GM19193 (cell line): ENCODE data around the gene PHACTR4.

Experiments
- POLR2A ChIP-seq: IDR thresholded peaks from 4 replicates; pipeline ENCODE4 v1.6.1; 2011; ENCODE audit not compliant: insufficient read depth, insufficient read length; ENCODE audit errors: extremely low read depth

PHACTR4 gene

DNA sequence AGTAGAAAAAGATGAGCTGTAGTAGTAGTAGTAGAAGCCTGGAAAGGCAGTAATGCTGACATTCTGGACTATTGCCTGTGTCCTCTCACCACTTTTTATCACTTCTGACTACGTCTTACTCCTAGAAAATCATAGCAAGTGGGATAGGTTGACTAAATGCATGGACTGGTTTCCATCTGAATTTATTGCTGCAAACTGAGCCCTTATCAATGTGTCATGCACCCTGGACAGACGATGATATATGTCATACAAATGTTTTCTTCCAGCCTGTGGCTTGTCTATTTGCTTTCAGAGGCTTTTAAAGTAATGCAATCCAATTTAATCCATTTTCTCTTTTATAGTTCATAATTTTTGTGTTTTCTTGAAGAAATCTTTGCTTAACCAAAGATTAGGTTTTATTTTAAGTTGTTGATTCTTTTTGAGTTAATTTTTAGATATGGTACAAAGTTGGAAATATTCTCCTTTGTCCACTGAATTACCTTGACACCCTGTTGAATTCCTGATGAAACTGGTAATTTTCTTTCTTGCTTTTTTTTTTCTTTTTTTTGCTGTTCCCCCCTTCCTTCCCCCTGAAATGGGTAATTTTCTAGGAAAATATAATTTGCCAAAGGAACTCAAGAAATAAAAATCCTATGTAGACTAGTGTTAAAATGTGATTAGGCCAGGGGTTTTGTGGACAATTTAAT is 47.1 kb downstream of the PHACTR4 start:
- no peak for TF ChIP-seq POLR2A

DNA sequence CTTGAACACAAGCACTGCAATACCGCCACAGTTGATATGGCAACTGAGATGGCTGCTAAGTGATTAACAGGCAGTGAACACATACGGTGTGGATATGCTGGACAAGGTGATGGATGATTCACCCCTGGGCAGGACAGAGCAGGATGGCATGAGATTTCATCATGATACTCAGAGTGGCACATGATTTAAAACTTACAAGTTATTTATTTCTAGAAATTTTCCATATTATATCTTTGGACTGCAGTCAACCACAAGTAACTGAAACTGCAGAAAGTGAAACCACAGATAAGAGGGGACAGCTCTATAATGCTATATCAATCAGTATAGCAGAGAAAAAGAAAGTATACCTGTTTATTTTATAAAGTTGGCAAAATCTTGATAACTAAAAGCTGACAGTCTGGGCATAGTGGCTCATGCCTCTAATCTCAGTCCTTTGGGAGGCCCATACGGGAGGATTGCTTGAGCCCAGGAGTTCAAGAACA is 47.9 kb downstream of the PHACTR4 start:
- TF ChIP-seq POLR2A = no peak

DNA sequence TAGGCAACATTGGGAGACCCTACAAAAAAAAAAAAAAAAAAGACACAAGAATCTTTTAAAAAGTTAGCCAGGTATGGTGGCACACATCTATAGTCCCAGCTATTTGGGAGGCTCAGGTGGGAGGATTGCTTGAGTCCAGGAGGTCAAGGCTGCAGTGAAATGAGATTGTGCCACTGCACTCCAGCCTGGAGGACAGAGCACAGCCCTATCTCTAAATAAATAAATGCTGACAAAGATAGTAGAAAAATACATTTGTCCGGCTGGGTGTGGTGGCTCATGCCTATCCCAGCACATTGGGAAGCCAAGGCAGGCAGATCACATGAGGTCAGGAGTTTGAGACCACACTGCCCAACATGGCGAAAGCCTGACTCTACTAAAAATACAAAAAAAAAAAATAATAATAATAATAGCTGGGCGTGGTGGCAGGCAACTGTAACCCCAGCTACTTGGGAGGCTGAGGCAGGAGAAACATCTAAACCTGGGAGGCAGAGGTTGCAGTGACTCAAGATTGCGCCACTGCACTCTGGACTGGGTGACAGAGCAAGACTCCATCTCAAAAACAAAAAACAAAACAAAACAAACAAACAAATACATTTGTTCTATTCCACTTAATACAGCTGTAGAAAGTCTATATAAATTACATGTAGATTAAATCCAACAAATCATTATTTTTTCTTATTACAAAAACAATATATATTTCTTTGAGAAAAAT is 48.5 kb downstream of the PHACTR4 start:
- no peak for TF ChIP-seq POLR2A

DNA sequence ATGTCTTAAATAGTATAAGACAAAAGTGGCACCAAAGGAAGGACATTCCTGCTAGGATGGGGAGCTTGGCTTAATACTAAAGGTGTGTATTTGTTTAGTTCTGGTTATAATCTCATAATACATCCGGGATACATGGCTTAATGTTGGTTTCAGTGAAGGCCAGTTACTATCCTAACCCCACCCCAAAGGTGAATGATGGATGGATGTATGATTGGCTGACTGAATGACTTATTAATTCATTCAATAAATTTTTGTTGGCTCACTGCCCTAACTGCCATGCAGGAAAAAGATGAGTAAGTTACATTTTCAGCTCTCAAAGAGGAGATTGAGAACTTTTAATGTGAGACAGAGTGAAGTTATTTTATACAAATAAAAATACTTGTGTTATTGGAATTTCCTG is 52.2 kb downstream of the PHACTR4 start:
- no peak for TF ChIP-seq POLR2A

DNA sequence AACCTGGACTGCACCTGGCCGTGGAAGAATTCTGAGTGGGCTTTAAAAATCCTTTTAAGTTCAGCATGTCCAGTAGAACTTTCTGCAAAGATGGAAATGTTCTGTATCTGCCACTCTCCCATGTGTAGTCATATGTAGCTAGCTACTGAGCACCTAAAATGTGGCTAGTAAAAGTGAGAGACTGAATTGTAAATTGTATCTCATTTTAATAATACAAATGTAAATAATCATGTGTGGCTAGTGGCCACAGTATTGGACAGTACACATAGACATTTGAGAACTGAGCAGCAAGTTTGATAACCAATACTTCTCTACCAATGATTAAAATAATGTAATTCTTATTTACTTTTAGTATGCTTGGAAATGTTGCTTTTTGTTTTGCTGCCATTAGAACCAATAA is 57.3 kb downstream of the PHACTR4 start:
- TF ChIP-seq POLR2A = no peak

DNA sequence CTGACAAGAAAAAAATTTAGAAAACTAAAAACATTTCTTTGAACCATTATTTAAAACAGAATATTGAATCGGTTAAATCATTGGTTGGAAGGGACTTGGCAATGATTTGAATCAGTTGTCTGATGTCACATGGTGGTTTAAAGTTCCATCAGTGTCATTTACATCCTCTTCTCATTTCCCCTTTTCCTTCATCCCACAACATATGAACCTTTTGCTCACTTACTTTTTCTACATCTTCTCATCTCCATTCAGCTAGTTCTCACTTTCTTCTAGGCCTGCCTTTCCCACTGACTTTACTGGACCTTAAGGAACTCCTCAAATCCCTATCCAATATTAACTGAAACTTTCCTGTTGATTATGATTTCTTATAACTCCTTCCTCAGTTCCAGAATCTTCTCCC is 58.5 kb downstream of the PHACTR4 start:
- TF ChIP-seq POLR2A = no peak

DNA sequence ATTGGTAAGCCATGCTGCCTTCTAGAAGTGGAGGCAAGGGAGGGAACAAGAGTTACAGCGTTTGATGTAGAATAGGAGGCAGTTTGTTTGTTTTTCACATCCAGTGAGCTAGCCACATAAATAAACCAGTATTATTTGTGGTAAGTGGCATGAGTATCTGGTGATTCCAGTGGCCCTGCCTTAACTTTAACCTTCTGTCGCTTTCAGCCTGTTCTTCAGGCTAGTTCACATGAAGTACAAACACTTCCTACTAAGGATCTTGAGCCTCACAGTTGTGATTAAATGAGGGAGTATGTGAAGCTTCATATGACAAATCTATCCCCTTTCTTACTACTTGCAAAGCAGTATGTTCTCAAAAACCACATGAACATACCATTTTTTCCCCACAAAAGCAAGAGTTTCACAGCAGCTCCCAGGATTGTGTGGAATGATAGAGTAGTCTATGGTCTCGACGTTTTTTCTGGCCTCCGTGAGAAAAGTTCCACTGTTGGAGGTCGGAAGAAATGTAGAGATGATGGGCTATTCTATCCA is 59.5 kb downstream of the PHACTR4 start:
- no peak for TF ChIP-seq POLR2A

DNA sequence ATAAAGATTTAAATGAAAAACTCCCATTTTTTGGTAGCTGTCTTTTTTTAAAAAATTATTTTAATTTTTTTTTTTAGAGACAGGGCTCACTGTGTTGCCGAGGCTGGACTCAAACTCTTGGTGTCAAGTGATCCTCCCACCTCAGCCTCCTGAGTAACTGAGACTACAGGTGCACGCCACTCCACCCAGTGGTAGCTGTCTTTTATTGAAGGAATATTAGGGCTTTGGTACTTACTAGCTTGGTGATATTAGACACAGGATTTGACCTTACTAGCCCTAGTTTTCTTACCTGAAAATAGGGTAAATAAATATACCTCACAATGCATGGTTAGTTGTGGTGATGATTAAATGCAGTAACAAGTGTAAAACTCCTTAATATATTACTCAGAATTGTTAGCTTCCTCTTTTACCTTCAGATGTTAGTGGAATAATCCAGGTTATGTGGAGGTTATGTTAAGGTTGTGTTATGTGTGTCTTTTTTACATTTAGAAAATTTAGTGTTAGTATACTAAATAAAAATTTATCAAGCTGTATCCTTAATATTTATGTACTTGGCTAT is 66.8 kb downstream of the PHACTR4 start:
- no peak for TF ChIP-seq POLR2A

DNA sequence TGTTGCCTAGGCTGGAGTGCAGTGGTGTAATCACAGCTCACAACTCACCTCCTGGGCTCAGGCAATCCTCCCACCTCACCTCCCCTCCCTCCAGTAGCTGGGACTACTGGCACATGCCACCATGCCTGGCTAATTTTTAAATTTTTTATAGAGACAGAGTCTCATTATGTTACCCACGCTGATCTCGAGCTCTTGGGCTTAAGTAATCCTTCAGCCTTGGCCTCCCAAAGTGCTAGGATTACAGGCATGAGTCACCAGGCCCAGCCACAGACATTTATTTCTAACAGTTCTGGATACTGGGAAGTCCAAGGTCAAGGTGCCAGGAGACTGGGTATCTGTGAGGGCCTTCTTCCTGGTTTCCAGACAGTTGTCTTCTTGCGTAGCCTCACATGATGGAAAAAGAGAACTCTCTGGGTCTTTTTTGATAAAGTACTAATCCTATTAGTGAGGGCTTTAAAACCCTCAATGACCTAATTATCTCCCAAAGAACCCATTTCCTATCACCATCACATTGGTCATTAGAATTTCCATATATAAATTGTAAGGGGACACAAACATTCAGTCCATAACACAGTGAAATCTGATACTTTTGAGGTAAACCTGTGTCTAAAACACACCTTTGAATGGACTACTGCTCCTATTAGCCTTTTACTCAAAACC is 67.9 kb downstream of the PHACTR4 start:
- TF ChIP-seq POLR2A = no peak

DNA sequence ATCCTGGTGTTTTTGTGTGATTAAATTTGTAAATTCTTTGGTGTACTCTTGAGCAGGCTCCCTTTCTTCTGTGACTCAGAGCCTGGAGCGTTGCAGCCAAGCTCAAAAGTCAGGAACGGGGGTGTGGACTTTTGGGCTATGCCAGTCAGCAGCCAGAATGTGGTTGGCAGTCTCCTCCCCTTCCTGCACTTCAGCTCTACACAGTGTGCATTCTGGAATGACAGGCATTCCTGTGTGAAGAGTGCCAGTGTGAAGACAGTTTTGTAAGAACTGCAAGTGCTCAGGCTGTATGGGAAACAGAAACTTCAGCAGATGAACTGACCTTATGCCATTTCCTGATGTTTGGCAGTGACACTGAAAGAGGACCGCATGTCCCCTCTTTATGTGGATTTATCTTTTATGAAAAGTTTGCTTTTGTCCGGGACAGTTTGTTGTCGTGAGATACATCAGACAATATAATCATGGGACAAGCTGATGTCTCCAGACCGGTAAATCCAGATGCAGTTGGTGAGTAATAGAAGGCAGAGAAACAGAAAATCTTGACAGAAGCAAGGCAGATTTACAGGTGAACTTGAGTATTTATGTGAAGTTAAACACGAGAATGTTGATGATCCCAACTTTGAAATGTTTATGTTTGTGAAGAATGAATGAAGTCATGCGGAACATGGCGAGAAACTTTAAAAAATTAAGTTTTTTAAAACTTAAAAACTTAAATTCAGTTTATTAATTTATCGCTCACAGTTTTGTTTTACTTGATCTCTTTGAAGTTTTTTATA is 68.6 kb downstream of the PHACTR4 start:
- TF ChIP-seq POLR2A = peak; percentile 46

DNA sequence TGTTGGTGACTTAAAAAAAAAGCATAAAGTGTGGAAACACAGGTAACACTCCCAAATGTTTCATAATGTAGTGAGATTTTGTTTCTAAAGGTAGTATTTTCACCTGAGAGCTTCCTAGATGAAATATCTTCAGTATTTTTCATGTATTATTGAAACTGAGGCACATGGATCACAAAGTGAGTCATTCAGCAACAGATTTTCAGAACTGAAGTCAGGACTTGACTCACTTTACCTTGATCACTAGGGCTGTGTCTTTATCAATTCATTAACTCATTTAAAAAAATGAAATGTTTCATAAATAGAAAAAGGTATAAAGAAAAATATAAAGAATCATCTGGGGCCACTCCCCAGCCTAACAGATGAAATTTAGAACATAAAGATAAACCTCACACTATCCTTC is 69.8 kb downstream of the PHACTR4 start:
- no peak for TF ChIP-seq POLR2A

DNA sequence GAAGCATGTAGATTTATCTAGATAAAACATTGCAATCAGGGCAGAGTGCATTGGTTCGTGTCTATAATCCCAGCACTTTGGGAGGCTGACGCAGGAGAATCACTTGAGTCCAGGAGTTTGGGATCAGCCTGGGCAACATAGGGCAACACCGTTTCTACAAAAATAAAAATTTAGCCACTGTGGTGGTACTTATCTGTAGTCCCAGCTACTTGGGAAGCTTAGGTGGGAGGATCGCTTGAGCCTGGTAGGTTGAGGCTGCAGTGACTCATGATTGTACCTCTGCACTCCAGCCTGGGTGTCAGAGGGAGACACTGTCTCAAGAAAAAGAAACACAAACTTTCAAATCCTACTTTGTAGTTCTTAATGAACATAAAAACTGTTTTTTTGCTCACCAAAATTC is 72.1 kb downstream of the PHACTR4 start:
- no peak for TF ChIP-seq POLR2A

DNA sequence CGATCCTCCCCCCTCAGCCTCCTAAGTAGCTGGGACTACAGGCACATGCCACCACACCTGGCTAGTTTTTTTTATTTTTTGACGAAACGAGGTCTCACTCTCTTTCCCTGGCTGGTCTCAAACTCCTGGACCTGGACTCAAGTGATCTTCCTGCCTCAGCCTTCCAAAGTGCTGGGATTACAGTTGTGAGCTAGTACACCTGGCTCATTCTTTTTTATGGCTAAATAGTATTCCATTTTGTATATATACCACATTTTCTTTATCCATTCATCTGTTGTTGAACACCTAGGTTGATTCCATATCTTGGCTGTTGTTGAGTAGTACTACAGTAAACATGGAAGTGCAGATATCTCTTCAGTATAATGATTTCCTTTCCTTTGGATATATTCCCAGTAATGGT is 74.0 kb downstream of the PHACTR4 start:
- TF ChIP-seq POLR2A = no peak

DNA sequence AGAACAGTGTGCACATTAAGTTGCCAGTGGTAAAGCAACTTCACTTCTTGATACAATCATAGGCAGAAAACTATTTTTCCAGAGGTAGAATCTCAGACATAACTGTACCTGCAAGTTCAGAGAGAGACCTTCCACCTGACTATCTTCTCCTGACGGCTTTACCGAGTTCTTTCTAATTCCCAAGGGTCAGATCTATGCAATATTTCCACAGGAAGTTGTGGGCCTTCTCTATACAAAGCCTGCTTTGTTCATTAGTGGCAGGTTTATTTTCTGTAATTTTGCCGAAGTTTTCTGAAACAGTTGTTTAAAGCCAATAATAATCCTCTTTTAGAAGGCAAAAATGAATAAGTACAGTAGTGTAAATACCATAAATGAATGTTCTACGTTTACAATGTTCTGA is 78.1 kb downstream of the PHACTR4 start:
- TF ChIP-seq POLR2A = no peak
